Loucy (cell line): Measurements from ENCODE around the gene PINK1.

Source experiments
- CTCF ChIP-seq: fragments of 200-600 bp; sonication (generic); conservative IDR thresholded peaks from 2 replicates; pipeline ENCODE4 v1.5.1; 2014; ENCODE audit warnings: mild to moderate bottlenecking, antibody characterized with exemption, low read length
- EZH2phosphoT487 ChIP-seq: fragments of 200-600 bp; IDR thresholded peaks from 2 replicates; pipeline ENCODE4 v1.6.1; 2018; ENCODE audit warnings: antibody characterized with exemption, mild to moderate bottlenecking, moderate library complexity, borderline replicate concordance

- TF ChIP-seq CTCF: no peak
- TF ChIP-seq EZH2phosphoT487: no peak
Observed at GRCh38 chr1:20700636-20701215, 67.5 kb downstream of the PINK1 start.
